HuH-7 (cell line): ENCODE measurements around the gene SCYGR2.
"Not testable (repeated sequence)": the region's sequence is repeated elsewhere in the genome, so short reads cannot be mapped to it uniquely, and the experiment has no call there.

Experiments used
- DNase-seq: peaks from one replicate; pipeline ENCODE4 v3.0.0; 2011; ENCODE audit warnings: low spot score

The SCYGR2 gene, protein sequence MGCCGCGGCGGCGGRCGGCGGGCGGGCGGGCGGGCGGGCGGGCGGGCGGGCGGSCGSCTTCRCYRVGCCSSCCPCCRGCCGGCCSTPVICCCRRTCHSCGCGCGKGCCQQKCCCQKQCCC

DNA sequence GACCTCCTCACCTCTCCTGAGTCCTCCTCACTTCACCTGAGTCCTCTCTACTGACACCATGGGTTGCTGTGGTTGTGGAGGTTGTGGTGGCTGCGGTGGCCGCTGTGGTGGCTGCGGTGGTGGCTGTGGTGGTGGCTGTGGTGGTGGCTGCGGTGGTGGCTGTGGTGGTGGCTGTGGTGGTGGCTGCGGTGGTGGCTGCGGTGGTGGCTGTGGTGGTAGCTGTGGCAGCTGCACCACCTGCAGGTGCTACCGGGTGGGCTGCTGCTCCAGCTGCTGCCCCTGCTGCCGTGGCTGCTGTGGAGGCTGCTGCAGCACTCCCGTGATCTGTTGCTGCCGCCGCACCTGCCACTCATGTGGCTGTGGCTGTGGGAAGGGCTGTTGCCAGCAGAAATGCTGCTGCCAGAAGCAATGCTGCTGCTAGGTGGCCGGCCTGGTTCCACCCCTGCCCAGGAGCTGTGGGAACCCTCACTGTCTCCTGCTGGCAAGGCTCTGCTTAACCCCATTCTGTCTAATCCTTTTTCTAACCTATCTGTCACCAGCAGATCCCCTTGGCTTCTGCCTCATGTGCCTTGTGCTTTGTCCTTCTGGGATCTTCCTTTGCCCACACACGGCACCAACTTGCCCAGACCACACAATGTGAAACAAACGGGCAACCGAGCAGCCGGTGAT, at the start of gene SCYGR2:
TSS of gene SCYGR2 (plus strand) at position 59 of the 669 bp plus-strand sequence. CDS start at position 59, 0 bp downstream.
- DNase-seq = not testable (repeated sequence)

DNA sequence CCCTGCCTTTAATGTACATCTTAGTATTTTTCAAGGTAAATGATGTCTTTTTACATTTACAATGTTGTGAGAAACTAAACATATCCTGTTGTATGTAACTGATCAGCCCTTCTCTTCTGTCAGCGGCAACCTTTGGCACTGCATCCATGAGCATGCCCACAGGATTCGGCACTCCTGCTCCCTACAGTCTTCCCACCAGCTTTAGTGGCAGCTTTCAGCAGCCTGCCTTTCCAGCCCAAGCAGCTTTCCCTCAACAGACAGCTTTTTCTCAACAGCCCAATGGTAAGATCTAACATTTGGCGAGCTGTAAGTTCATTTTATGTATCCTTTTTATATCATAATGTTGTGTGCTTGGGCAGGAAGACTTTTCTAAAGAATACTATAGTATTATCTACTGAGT, 46.9 kb upstream of the SCYGR2 start:
- DNase-seq = no peak

DNA sequence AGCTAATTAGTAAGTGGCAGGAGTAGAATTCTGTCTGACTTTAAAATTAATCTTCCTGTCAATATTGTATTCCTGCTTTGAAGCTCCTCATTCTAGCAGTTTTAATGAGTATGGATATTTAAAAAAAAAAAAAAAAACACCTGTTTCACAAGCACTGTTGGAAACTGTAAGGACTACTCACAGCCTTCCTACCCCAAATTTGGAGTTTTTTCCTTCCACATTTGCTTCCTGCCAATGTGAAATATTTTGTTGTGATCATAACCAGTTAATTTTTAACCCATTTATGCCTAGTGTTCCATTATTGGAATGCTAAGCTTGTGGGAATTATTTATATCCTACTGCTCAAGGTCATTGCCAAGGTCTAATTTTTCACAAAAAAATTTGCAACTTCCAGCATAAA, 36.1 kb upstream of the SCYGR2 start:
- DNase-seq = no peak

DNA sequence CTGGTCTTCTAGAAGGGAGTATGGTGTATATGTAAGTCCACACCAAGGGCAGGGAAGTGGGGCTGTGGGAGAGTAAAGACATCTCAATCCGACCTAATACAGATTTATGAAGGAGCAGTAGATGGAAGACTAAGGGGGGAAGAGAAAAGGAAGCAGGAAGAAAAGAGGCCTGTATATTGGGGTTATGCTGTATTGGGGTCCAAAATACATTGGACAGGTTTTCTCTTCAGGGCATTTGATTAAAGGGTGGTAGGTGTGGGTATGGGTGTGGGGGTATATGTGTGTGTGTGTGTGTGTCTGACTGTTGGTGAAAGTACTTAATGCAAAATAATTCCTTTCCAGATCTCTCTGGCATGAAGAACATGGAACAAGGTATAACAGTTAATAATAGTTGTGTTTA, 33.6 kb upstream of the SCYGR2 start:
- DNase-seq = no peak

DNA sequence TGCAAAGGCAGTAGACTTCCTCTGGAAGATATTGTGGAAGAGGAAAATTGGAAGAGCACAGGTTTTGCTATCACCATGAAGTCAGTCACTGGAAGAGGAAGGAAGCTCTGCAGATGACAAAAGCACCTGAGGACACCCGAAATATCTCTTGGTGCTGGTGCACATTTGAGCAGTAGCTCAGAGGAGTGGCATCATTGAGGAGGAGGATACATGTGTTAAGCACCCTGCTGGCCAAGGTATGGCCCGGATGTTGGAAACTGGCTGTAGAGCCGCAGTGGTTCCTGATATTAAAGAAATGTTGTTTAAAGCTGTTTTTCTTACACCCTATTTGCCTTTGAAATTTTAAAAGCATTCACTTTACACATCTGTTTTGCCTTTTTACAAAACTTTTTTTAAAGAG, 32.7 kb upstream of the SCYGR2 start:
- DNase-seq = no peak

DNA sequence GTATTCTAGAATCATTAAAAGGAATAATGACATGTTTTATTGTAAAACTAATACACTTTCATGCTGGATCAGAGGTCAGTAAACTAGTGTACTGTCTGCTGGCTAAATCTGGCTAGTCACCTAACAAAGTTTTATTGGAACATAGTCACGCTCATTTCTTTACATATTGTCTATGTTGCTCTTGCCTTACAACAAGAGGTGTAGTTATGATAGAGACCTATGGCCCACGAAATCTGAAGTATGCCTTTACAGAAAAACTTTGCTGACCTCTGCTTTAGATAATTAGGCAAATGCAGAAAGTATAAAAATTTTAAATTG, 29.9 kb upstream of the SCYGR2 start:
- DNase-seq = no peak

DNA sequence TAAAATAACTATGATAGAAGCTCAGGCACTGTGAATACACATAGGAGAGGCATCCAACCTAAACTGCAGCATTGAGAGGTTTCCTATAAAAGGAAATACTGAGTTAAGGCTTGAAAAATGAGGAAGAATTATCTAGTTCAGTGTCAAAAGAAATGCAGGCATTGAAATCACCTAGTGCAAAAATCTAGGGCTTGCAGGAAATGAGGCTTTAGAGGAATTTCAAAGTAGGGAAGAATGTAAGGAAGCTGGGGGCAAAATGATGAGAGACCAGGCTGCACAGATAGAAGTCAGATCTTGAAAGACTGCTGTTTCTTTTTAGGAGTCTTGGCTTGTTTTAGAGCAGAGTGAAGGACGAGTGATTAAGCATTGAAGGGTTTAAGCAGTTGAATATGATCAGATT, 28.1 kb upstream of the SCYGR2 start:
- DNase-seq = no peak

DNA sequence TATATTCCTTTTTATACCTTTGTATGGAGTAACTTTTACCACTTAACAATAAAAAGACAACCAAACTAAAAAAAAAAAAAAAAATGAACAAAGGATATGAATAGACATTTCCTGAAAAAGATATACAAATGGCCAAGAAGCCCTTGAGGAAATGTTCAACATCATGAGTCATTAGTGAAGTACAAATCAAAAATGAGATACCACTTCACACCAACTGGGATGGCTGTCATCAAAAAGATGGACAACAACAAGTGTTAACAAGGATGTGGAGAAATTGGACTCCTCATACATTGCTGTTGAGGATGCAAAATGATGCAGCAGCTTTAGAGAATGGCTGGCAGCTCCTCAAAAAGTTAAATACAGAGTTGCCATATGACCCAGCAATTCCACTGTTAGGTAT, 22.6 kb upstream of the SCYGR2 start:
- no peak for DNase-seq

DNA sequence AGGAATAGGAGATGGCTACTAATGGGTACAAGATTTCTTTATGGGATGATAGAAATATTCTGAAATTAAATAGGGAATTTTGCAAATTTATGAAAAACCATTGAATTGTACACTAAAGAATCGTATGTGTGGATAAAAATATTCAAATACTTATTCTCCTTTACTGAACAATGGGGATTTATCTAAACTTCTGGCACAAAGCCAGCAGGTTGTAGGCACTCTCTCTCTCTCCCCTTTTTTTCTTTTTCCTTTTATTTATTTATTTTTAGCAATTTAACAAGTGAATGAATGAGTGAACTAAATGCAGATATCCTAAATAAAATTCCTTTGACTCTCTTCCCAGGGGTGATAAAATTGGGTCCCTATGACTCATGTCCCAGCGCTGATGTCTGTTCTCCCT, 21.9 kb upstream of the SCYGR2 start:
- no peak for DNase-seq

DNA sequence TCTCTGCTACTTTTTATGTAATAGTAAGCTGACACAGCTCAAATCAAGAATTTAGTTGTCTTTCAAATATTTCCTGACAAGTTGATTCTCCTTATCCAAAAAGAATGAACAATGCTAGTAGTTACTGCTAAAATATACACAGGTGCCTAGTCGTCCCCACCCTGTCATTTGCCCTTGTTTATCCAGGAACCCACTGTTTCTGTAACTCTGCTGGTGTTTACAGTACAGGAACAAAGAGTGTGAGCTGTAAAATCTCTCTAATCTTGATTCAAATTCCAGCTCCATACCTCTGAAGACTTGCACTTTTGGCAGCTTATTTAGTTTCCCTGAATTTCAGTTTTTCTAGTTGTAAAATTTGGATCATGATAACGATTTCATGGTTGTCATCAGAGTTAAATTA, 21.1 kb upstream of the SCYGR2 start:
- DNase-seq = no peak

DNA sequence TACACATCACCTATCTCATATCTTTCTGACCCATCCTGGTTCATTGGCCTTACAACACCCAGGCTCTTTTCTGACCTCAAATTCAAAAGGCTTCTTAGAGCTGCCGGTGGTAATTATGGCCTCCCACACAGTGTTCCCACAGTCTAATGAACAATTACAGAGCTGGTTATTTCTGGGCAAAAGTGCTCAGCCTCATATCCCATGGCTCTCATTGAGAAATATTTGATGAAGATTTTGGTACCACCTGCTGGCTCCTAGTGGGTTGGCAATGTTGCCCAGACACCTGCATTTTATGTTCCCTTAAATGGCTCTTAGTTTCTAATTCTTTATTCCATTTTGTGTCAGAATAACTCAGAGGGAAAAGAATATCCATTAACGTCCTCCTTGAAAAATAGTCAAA, 20.1 kb upstream of the SCYGR2 start:
- no peak for DNase-seq

DNA sequence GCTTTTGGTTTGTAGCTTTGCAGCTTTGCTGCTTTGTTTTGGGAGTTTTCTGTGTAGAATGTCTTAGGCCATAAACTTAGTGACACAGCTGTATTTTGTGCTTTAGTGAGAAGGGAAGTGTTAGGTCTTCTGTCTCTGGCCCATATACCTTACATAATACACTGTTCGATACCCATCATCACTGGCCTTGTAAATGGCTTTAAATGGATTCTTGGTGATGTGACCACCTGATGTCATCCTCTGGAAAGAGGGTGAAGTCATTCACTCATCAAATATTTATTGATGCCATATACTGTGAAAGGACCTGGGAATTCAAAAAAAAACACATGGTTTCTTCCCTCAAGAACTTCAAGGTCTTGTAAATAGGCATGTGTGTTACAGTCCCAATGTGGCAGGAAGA, 18.9 kb upstream of the SCYGR2 start:
- no peak for DNase-seq

DNA sequence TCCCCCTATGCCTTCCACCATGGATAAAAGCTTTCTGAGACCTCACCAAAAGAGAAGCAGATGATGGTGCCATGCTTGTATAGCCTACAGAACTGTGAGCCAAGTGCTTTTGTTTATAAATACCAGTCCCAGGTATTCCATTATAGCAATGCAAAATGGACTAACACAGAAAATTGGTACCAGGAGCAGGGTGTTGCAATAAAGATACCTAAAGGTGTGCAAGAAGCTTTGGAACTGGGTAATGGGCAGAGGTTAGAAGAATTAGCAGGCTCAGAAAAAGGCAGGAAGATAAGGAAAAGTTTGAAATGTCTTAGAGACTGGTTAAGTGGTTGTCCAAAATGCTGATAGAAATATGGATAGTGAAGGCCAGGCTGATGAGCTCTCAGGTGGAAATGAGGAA, 16.3 kb upstream of the SCYGR2 start:
- no peak for DNase-seq

DNA sequence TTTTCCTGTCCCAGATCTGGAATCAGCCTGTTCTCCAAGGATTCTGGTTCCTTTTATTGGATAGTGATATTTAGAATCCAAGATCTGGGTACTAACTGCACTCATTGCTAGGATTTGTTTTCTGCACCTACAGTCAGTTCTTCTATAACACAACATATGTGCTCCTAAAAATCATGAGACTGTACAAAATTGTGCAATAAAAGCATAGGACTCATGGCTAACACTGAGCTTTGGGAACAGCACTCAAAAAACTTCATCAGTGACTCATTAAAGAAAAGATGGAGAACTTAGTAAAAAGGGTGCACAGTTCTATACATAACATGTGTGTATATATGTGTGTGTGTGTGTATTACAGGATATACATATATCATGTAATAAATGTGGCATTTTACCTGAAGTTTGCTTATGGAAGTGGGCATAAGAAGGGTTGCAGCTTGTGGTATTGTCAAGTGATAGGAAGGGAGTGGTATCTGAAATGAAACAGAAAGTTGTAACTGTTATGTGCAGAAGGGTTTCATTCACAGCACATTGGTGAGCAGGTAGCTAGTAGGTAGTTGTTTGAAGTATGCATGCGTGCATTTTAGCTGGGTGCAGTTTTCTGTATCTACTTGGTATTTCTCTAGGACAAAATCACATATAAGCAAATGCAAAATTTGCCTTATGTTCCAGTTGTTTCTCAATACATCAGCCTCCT, 5.9 kb upstream of the SCYGR2 start:
- DNase-seq = no peak

DNA sequence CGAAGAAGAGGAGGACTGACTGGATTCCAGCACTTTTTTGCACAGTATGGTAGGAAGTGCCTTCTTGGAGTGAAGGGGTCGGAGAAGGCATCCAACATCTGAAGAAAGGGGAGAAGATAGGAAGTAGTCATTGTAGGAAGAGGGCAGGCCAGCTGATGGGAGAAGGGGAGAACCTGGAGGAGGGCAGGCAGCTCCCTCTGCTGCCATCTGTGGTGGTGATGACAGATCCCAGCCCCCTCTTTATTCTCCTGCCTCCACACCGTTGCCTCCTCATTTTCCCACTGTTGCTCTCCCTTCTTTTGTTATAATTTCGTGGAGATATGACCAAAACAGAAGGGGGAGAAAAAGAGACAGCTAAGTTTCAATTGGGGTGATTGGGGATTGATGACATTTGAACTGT, 2.9 kb upstream of the SCYGR2 start:
- no peak for DNase-seq

DNA sequence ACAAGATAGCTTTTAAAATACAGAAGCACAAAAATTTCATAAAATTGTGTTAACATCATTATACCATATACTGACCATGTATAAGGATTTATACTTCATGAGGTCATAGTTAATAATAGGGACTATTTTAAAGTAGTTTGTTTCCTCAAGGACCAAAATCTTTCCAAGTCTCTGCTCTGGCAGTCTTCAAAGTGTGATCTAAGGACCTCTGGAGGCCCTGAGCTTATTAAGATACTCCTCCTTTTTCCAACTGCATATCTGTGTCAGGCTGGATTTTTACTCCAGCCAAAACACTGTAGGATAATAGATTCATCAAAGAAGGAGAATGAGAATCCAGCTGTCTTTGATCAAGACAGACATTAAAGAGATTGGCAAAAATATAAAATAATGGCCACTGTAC, 1.7 kb upstream of the SCYGR2 start:
- DNase-seq = no peak

DNA sequence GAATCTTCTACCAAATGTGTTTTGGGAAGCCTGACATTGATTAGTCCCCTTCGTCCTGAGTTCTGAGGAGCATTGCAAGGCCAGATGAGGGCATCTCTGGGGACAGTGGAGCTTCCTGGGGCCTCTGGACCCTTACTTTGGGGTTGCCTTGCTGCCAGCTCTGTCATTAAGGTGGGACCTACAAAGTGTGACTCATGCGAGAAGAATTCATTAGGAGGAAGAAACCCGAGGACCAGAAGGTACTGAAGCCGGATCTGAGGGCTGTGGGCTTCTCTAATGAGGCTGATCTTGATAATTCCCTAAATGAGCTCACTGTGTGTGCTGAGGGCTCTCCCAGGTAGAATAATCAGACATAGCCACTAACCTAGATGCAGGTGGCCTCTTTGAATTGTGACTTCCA, 695 bp upstream of the SCYGR2 start:
- no peak for DNase-seq

DNA sequence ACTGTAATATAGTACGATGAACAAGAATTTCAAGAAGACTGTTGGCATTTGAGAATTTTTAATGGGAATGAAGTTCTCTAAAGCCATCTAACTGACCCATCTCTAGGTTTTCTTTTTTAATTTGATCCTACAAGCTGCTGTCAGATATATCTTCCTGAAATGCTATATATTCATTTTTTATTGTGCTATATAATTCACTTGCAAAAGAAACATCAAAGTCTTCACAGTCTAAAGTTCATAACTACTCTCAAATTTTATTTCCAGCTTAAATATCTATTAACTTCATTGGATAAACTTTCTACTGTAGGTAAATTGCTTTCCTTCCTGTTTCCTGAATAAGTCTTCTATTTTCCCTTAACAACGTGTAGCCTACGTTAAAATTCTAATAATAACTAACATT, 3.7 kb downstream of the SCYGR2 start:
- no peak for DNase-seq

DNA sequence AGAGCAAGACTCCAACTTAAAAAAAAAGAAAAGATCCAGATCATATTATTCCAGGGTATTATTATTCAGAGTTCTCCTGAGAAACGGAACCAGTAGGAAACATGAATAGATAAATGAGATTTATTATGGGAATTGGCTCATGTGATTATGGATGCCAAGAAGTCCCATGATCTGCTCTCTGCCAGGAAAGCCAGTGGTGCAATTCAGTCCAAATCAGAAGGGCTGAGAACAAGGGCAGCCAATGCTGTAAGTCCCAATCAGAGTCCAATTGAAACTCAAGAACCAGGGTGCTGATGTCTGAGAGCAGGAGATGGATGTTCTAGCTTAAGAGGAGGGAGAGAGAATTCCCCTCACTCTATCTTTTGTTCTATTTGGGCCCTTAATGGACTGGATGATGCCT, 7.8 kb downstream of the SCYGR2 start:
- no peak for DNase-seq

DNA sequence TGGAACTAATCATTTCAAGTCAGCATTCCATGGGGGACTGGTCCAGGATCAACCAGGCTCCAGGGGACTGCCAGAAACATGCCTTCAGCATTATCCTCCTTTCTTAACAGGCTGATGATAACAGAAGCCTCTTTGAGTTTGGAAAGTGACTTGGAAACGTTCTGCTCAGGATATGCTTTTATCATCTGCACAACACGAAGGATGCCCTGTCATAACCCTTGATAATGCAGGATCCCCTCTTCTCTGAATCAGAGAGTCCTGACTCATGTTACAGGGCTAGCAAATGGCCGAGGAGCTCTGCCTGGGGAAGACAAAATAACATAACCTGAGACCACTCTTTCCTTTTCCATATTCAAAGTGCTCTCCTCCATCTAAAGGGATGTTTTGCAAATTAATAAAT, 9.2 kb downstream of the SCYGR2 start:
- no peak for DNase-seq

DNA sequence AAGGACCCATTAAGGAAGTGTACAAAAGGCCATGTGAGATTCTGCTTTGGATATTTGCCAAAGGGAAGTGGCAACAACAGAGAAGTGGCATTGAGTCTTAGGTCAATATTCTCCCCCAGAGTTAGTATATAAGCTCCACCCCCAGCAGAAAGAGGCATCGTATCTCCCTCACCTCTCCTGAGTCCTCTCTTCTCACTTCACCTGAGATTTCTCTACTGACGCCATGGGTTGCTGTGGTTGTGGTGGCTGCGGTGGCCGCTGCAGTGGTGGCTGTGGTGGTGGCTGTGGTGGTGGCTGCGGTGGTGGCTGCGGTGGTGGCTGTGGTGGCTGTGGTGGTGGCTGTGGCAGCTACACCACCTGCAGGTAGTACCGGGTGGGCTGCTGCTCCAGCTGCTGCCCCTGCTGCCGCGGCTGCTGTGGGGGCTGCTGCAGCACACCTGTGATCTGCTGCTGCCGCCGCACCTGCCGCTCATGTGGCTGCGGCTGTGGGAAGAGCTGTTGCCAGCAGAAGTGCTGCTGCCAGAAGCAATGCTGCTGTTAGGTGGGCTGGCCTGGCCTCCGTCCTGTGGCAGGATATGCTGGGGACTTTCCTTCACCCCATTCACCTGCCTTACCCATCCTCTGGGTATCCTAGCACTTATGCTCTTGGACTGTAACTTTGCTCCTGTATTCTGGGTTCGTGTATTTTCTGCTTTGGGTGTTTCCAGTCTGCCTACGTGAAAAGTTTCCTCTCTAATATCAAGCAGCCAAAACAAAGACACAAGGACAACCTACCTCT, 10.1 kb downstream of the SCYGR2 start:
- no peak for DNase-seq

DNA sequence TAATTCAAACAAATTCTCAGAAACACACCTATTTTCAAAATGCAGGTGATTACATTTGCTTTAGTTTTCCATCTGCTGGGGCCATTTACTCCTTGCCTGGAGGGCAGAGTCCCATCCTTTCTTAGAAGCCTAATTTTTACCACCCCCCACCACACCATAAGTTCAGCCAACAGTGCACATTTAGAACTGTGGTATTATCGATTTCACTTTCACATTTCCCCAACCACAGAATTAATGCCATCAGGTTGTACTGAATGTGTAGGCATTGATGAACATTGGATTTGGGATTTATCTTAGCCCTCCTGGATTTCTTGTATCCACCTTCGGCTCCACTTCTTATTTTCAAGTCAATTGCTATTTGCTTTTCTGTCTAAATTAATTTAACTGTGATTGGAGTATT, 11.4 kb downstream of the SCYGR2 start:
- DNase-seq = no peak

DNA sequence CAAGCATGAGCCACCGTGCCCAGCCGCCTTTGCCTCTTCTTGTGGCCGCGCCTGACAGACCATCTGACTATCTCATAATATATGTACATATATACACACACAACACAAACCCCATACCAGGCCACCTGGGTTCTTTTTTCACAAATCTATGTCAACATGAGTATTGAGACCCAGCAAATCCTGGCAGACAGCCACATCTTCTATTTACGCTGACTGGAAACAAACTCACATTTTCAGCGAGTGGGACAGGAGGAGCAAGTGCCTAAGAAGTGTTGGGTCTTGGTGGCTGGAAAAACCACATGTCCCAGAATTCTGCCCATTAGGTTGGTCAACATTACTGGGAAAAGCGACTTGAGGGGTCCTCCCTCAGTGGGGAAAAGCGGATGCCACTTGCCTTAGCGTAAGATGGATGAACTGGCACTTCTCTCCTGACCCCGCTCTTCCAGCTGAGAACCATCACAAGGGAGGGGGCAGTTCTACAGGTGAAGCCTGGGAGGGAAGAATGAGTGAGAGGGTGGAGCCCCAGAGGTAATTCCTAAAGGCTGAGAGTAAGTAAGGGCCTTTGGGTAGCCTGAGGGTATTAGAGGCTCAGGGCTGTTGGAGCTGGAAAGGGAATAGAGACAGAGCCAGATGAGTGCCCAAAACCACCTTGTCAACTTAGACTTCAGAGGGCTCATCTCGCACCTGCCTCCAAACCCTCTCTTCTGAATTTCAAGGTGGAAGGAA, 14.0 kb downstream of the SCYGR2 start:
- DNase-seq = no peak
